ENCODE data around the gene LBH. TPM values are rescaled to one million over a fixed set of nuclear protein-coding genes. Genes with fewer than 3 reads are reported as not detected.

Gene LBH
- total RNA-seq, 3 donors from 2014 or later: 18.2 to 153 (median 87.2) TPM

- intact Hi-C loops (cut with DNase I; ENCODE audit: low total_unique reads): no loop called here
- Histone ChIP-seq H3K27me3 (no peaks in the 10 kb centered on the region), H3K27ac (no peak overlapping the region), H3K9me3 (no peaks in the 10 kb centered on the region), H3K4me1 (no peaks in the 10 kb centered on the region), H3K36me3 (no peaks in the 10 kb centered on the region), H3K4me3 (no peak overlapping the region)
- no peak for DNase-seq (ENCODE audit: low spot score in 2 of 2)
- TF ChIP-seq CTCF (IDR thresholded peaks at IDR 0.05): no peak
- TF ChIP-seq POLR2A (IDR thresholded peaks at IDR 0.05): no peak
- TF ChIP-seq POLR2AphosphoS5 (IDR thresholded peaks at IDR 0.05): no peak
Observed at GRCh38 chr2:30243231-30243630, 11.9 kb downstream of the LBH start.

- Histone ChIP-seq H3K36me3 (no peaks in the 10 kb centered on the region), H3K27me3 (no peaks in the 10 kb centered on the region), H3K4me1 (no peaks in the 10 kb centered on the region), H3K4me3 (no peak overlapping the region), H3K27ac (no peak overlapping the region), H3K9me3 (no peaks in the 10 kb centered on the region)
- intact Hi-C loops (cut with DNase I; ENCODE audit: low total_unique reads): loop anchor here (2.0 kb wide), 1 partner anchor 35 kb away; no protein-coding TSS in a partner anchor
- no peak for DNase-seq (ENCODE audit: low spot score in 2 of 2)
- no peak for TF ChIP-seq POLR2A (IDR thresholded peaks at IDR 0.05)
- no peak for TF ChIP-seq CTCF (IDR thresholded peaks at IDR 0.05)
- no peak for TF ChIP-seq POLR2AphosphoS5 (IDR thresholded peaks at IDR 0.05)
Observed at GRCh38 chr2:30245364-30245763, 14.0 kb downstream of the LBH start.

- intact Hi-C loops (cut with DNase I; ENCODE audit: low total_unique reads): no loop called here
- Histone ChIP-seq H3K4me1 (no peaks in the 10 kb centered on the region), H3K27ac (no peak overlapping the region)
Observed at GRCh38 chr2:30248791-30249190, 17.5 kb downstream of the LBH start.

GRCh38 chr2:30249354-30249753 lies 18.0 kb downstream of the LBH start:
- intact Hi-C loops (cut with DNase I; ENCODE audit: low total_unique reads): no loop called here
- DNase-seq (ENCODE audit: low spot score in 2 of 2): no peak
- Histone ChIP-seq H3K4me1 (no peaks in the 10 kb centered on the region), H3K4me3 (no peak overlapping the region), H3K27ac (peak overlapping the region in 1 of 2 donors; percentile 26), H3K27me3 (no peaks in the 10 kb centered on the region), H3K9me3 (no peaks in the 10 kb centered on the region), H3K36me3 (no peaks in the 10 kb centered on the region)
- no peak for TF ChIP-seq CTCF (IDR thresholded peaks at IDR 0.05)
- TF ChIP-seq POLR2A (IDR thresholded peaks at IDR 0.05): no peak
- no peak for TF ChIP-seq POLR2AphosphoS5 (IDR thresholded peaks at IDR 0.05)

More at GRCh38 chr2:30248791-30249190, 17.5 kb downstream of the LBH start:
- TF ChIP-seq CTCF (IDR thresholded peaks at IDR 0.05) (no peak), POLR2AphosphoS5 (IDR thresholded peaks at IDR 0.05) (no peak), POLR2A (IDR thresholded peaks at IDR 0.05) (no peak)
- no peak for DNase-seq (ENCODE audit: low spot score in 2 of 2)
- Histone ChIP-seq H3K27me3 (no peaks in the 10 kb centered on the region), H3K9me3 (no peaks in the 10 kb centered on the region), H3K36me3 (no peaks in the 10 kb centered on the region), H3K4me3 (no peak overlapping the region)

- no peak for DNase-seq (ENCODE audit: low spot score in 2 of 2)
- no peak overlapping the region for H3K27ac ChIP-seq
- H3K4me3 ChIP-seq: no peak overlapping the region
- H3K4me1 ChIP-seq: no peaks in the 10 kb centered on the region
- no peaks in the 10 kb centered on the region for H3K36me3 ChIP-seq
- no peaks in the 10 kb centered on the region for H3K27me3 ChIP-seq
- intact Hi-C loops (cut with DNase I; ENCODE audit: low total_unique reads): no loop called here
- no peaks in the 10 kb centered on the region for H3K9me3 ChIP-seq
- TF ChIP-seq POLR2AphosphoS5 (IDR thresholded peaks at IDR 0.05) (no peak), POLR2A (IDR thresholded peaks at IDR 0.05) (no peak), CTCF (IDR thresholded peaks at IDR 0.05) (no peak)
Observed at GRCh38 chr2:30250421-30250820, 19.1 kb downstream of the LBH start.
